Dedifferentiated amniotic fluid mesenchymal stem cell (primary cell): ENCODE measurements around the gene KMT5C.

Experiments
- DNase-seq: peaks from one replicate; pipeline ENCODE4 v3.0.0-alpha.2; 2016; ENCODE audit errors: extremely low spot score

KMT5C gene

DNA sequence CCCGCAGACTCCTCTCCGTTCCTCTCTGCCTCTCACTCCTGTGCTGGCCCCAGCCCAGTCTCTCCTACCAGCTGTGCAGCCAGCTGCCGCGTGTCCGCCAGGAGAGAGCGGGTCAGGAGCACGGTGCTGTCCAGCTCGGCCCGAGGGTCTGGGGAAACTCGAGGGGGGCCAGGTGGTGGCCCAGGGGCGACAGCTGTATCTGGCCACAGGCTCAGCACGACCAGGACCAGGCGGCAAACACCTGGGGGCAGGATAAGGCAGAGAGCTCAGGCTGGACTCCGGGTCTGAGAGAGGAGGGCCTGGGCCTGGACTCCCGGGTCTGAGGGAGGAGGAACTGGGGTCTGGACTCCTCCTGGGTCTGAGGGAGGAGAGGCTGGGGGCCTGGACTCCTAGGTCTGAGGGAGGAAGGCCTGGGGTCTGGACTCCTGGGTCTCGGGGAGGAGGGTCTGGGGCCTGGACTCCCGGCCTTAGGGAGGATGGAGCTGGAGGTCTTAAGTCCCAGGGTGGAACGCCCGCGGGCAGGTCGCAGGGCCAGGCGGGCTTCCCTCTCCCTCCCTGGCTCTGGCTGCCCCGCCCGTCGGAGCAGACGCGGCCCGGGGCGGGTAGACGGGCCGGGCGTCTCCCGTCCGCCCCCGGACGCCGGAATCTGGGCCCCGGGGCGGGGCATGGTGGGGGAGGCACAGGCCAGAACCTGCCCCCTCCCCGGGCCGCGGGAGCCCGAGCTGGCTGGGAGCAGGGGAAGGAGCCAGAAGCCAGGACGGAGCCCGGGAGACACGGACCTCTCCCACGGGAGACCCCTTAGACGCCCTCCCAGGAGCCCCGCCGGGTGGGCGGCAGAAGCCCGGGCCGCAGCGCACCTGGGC lies 29.3 kb downstream of the KMT5C start:
- DNase-seq: peak; percentile 34

DNA sequence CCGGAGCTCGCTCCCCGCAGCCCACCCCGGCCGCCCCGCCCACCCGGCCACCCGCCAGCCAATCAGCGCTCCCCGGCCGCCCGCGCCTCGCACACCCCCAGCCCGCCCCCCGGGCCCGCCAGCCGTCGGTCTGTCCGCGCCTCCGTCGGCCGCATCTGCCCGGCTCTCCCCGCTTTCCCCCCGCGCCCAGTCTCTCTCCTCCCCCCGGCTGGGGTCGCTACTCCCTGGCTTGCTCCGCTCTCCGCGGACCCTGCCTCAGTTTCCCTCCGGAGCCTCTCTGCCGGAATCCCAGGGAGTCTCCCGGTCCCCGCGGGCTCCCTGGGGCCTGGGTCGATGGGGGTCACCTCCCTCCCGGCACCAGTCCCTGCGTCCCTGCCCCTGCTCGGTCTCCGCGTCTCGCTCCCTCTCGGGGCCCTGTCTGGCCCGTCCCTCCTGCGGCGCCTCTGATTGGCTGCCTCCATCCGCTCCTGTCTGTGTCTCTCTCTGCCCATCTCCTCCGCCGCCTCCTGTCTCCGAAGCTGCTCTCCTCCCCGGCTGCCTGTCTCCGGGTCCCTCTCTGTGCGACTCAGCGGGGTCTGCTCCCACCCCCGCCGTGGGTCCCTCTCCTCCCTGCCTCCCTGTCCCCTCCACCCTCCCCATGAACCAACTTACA lies 30.1 kb downstream of the KMT5C start:
- peak; percentile 54 for DNase-seq

DNA sequence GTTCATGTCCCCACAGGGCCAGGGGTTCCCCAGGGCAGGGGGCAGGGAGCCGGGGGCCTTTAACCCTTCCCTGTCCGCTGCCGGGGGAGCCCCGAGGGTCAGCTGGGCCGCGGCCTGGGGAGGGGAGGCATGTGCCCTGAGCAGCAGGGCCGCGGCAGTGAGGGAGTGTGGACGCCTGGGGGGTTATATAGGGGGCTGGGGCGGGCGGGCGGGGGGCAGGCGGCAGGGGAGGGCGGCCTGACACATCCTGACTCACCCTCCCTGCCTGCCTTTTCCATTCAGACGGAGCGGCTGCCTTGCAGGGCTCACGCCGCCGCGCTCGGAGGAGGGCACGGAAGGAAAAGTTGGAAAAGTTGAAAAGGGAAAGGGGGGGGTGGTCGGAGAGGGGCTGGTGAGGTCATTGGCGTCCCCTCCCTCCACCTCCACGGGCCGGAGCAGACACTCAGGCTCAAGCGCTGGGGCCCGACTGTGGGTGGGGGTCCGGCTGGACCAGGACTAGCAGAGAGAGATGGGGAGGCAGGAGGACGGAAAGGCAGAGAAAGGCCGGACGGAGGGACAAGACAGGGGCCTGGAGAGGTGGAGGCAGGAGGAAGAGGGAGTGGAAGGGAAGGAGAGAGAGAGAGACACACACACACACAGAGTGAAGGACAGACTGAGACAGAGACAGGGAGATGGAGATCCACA lies 30.8 kb downstream of the KMT5C start, which contains the start of gene IL11:
Gene IL11 (minus strand): TSS at position 159 of the 684 bp plus-strand sequence. CDS start 153 bp downstream, at position 6.
- no peak for DNase-seq

DNA sequence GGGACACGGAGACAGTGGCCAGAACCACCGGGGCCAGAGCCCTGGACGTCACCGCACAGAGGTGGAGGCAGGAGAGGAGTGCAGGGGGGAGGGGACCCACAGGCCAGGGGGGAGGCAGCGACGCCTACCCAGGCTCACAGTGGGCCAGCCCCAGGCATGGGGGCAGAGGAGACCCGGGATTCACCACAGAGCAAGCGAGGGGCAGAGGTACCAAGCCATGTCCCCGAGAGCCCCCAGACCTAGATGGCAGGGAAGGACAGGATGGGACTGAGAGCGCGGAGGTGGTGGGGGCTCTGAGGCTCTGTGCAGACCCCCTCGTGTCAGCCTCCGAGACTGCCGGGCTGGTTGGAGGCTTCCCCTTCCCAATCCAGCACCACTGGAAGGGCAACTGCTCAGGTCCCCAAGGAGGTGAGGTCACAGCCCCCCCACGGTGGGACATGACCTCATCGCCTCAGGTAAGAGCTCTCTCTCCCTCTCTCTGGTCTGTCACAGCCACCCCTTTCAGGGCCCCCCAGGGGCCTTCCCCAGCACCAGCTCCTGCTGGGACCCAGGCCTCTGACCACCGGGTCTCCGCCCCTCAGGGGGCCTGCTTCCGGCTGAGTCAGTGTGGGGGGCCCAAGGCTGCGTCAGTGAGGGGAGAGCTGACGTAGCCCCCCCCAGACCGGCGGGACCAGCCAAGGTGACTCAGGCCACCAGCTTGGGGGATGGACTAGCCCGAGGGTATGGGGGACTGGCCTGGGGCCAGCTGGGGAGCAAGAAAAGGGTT lies 32.8 kb downstream of the KMT5C start:
- no peak for DNase-seq

- DNase-seq: no peak
Measured at GRCh38 chr19:55373306-55373992, 33.8 kb downstream of the KMT5C start.

DNA sequence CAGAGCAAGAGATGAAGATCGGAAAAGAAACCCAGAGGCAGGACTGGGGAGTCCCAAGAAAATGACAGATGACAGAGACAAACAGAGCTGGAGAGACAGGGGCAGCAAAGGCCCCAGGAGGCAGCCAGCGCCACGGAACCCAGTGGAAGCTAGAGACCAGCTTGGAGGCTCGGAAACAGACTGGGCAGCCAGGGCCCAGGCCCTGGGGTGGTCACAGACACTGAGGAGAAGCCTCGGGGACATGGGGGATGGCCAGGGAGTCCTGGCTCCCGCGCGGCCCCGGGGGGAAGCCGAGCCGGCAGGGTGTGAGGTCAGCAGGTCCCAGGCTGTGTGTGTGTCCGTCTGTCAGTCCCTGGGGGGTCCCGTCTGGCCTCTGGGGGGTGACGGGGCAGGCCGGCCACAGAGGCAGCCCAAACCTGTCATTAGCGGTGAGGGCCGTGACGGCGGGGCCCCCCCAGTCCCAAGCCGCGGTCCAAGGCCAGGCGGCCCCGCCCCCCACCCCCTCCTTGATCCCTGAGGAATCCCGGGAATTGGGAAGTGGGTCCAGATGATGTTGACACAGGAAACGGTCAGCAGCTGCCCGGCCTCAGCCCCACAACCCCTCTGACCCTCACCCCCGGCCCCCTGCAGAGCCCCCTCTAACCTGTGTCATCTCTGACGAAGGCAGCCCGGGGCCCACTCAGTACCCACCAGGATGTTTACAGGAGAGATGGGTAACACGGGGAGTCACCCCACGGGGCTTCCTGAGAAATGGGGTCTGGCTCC lies 34.5 kb downstream of the KMT5C start:
- DNase-seq: no peak

DNA sequence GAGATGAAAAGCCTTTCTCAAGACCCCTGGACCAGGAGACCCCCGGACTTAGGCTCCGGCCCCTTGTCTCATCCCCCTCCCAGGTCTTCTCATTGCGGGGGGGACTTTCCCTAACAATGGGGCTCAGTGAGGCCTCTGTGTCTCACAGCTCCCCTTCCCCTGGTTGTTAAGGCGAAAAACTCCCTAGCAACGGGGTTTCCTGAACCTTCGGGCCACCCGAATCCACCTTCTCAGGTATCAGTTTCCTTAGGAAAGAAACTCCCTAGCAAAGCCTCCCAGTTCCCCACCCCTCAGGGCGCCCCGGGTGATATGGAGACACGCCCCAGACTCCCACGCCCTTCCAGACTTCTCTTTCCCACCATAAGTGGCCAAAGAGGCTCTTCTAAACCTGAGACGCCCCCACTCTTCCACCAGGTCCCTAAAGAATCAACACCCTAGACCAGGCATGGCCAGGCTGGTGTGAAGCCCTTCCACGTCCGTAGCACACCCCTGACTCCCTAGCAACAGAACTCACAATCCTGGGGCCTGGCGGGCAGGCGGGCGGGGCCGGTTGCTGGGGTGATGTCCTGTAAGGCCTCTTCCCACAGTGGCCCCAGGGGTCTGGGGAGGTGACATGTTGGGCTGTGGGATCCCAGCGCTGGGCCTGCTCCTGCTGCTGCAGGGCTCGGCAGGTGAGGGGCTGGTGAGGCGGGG lies 36.7 kb downstream of the KMT5C start, which contains the start of gene TMEM190:
Gene TMEM190 (plus strand): TSS at position 586 of the 693 bp plus-strand sequence. CDS start 28 bp downstream, at position 614.
- no peak for DNase-seq

DNA sequence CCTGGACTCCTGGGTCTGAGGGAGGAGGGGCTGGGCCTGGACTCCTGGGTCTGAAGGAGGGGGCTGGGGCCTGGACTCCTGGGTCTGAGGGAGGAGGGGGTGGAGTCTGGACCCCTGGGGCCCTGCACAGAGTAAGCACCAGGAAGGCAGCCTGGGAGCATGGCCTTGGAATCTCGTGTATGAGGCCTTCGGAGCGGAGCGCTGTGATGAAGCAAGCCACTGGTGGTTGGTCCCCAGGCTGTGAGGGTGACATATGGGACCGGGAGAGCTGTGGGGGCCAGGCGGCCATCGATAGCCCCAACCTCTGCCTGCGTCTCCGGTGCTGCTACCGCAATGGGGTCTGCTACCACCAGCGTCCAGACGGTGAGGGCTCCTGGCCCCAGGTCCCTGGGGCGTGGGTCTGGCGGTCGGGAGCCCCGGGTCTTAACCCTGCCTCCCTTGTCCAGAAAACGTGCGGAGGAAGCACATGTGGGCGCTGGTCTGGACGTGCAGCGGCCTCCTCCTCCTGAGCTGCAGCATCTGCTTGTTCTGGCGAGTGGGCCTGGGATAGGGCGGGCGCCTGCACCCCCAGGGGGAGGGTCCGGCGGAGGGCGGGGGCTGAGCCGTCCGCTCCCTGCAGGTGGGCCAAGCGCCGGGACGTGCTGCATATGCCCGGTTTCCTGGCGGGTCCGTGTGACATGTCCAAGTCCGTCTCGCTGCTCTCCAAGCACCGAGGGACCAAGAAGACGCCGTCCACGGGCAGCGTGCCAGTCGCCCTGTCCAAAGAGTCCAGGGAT lies 37.9 kb downstream of the KMT5C start:
- DNase-seq: no peak

GRCh38 chr19:55379174-55379573 lies 39.5 kb downstream of the KMT5C start:
- DNase-seq: no peak

DNA sequence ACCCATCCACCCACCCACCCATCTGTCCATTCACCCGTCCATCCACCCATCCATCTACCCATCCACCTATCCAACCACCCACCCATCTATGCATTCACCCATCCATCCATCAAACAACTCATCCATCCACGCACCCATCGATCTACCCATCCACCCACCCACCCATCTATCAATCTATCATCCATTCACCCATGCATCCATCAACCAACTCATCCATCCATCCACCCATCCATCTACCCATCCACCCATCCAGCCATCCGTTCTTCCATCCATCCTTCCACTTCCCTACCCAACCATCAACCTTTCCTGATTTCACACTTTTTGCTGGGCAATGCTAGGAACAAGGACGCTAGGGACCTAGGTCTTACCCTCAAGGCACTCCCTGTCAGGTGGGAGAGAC lies 42.3 kb downstream of the KMT5C start:
- DNase-seq: no peak

GRCh38 chr19:55382522-55383054 lies 42.9 kb downstream of the KMT5C start:
- no peak for DNase-seq

- peak; percentile 27 for DNase-seq
Measured at GRCh38 chr19:55383279-55384130, 43.8 kb downstream of the KMT5C start.

DNA sequence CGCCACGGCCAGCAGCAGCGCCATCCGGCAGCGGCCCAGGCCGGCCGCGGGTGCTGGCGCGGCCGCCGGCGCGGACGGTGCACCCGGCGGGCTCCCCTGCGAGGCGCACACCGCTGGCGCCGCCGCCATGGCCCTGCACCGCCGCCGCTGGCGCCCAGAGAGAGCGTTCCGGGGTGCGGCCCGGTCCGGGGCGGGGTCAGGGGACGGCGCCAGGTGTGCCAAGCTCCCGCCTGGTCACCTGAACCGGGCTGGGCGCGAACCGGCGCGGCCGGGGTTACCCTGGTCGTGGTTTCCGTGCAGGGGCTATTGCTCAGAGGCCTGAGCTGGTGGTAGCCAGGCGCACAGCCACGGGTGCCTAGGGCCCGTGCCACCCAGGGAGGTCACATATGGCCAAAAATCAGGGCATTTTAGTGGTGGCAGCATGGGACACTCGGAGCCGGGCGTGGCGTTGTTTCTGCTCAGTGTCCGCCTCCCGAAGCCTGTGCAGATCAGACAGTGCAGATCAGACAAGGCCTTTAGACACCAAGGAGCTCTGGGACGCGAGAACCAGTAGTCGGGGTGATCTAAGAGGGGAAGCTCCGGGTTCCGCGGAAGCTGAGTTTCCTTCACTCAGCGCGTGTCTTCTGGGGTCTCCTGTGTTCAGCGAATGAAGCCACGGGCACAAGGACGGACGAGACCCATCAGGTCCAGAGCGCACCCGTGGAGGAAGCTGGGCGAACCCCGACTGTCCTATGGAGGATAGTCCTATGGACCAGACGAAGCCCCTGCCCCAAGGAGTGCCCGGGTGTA lies 44.6 kb downstream of the KMT5C start, which contains the start of gene TMEM238:
Gene TMEM238 (minus strand): TSS at position 162 of the 789 bp plus-strand sequence. CDS start 33 bp downstream, at position 129.
- no peak for DNase-seq

DNA sequence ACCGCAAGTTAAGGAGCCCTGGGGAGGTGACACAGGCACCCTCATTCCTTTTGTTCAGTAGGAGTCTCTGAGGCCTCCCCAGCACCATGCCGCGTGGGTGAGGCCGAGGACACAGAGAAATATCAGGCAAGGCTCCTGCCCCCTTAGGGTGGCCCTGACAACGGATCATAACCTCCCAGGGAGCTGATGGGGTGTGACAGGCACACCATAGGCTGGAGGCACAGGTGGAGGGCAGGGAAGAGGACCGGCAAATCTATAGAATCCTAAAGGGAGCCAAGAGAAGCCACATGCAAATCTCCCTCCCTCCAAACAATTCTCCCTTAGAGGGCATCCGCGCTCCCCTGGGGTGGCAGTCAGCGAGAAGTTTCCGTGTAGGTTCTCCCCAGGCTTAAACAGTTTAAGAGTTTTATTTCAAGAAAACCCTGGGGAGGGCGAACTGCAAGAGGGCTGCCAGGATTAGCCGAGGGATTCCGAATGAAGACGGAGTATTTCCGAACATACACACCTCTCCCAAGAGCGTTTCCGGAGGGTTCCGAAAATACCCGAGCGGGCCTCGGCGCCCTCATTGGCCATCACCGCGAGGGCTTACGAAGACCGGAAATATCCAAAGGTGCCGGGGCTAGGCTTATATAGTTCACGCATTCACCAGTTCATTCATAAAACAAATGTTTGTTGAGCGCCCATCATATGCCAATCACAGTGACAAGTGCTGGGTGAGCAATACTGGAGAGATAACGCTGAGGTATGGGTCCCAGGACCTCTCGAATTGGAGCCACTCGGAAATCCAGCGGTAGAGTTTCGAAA lies 45.4 kb downstream of the KMT5C start:
- peak; percentile 97 for DNase-seq

GRCh38 chr19:55385724-55386492 lies 46.2 kb downstream of the KMT5C start, which contains the start of gene RPL28:
Gene RPL28, plus strand, starts transcription at chr19:55385932. Its CDS starts 426 bp downstream, at chr19:55386358.
- peak; percentile 99 for DNase-seq
